ENCODE data around the gene ZNF581.

DNA sequence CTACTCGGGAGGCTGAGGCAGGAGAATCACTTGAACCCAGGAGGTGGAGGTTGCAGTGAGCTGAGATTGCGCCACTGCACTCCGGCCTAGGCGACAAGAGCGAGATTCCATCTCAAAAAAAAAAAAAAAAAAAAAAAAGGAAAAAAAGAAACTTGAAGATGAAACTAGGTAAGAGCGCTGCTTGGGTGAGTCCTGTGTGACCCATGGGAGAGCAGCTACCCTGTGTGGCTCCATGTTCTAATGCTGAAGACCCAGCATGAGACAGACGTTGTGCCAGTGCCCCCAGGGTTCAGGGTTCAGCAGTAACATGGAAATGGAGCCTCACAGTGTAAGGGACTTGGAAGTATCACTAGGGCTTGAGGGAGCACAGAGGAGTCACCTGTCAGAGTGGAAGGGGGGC, 25.0 kb upstream of the ZNF581 start:
- TF ChIP-seq POLR2A (IDR thresholded peaks at IDR 0.05): no peak
- TF ChIP-seq, protein P1, sequence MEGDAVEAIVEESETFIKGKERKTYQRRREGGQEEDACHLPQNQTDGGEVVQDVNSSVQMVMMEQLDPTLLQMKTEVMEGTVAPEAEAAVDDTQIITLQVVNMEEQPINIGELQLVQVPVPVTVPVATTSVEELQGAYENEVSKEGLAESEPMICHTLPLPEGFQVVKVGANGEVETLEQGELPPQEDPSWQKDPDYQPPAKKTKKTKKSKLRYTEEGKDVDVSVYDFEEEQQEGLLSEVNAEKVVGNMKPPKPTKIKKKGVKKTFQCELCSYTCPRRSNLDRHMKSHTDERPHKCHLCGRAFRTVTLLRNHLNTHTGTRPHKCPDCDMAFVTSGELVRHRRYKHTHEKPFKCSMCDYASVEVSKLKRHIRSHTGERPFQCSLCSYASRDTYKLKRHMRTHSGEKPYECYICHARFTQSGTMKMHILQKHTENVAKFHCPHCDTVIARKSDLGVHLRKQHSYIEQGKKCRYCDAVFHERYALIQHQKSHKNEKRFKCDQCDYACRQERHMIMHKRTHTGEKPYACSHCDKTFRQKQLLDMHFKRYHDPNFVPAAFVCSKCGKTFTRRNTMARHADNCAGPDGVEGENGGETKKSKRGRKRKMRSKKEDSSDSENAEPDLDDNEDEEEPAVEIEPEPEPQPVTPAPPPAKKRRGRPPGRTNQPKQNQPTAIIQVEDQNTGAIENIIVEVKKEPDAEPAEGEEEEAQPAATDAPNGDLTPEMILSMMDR (IDR thresholded peaks at IDR 0.05): no peak

Measured in thyroid gland (tissue), 4 donors.